Lower leg skin (tissue), 4 donors: ENCODE results near the gene ZEB1. TPM values are rescaled to one million over a fixed set of nuclear protein-coding genes. Genes with fewer than 3 reads are reported as not detected.

Experiments
- DNase-seq, 2 donors: peaks; one replicate each; pipeline ENCODE4 v3.0.0-alpha.2; 2019; ENCODE audit warnings: low spot score in 2 of 2
- H3K4me3 ChIP-seq: fragments of 200-600 bp; sonication (generic); 2 replicates; pipeline ENCODE4 v1.5.1; 2017; ENCODE audit warnings: mild to moderate bottlenecking, low read depth; ENCODE audit not compliant: poor library complexity, severe bottlenecking
- POLR2A ChIP-seq, 2 donors: fragments of 450-650 bp; IDR thresholded peaks; one replicate each; pipeline ENCODE4 v1.6.1; 2016 to 2017; ENCODE audit warnings: antibody characterized with exemption in 2 of 2, mild to moderate bottlenecking in 1 of 2, moderate library complexity in 1 of 2
- WGBS, 2 donors: methylation state at CpG; one replicate each; pipeline ENCODE4 v1.1.5; 2018; 5-methylcytosine and 5-hydroxymethylcytosine counted together
- intact Hi-C: fragments of 100-400 bp; cut with DNase I; formaldehyde crosslinking; loops from one replicate; pipeline ENCODE4 v1.15.0; 2023; ENCODE audit warnings: low total_unique reads
- total RNA-seq, 4 donors: library from RNA; depleted of rRNA; stranded (reverse); fragments of >200 nt; gene quantifications; one replicate each; pipeline ENCODE4 v1.1.0, GENCODE V29; 2016
- TF ChIP-seq, protein P1 (sequence below), 3 donors: fragments of 450-650 bp; IDR thresholded peaks; one replicate each; pipeline ENCODE4 v1.5.1; 2016; ENCODE audit warnings: antibody characterized with exemption in 3 of 3, mild to moderate bottlenecking in 3 of 3, moderate library complexity in 2 of 3

ZEB1 gene
- 10 to 100 TPM in 2 of 4 donors, 1 to 10 TPM in 2; 7.1 to 28.7 (median 10.6) TPM for total RNA-seq

DNA sequence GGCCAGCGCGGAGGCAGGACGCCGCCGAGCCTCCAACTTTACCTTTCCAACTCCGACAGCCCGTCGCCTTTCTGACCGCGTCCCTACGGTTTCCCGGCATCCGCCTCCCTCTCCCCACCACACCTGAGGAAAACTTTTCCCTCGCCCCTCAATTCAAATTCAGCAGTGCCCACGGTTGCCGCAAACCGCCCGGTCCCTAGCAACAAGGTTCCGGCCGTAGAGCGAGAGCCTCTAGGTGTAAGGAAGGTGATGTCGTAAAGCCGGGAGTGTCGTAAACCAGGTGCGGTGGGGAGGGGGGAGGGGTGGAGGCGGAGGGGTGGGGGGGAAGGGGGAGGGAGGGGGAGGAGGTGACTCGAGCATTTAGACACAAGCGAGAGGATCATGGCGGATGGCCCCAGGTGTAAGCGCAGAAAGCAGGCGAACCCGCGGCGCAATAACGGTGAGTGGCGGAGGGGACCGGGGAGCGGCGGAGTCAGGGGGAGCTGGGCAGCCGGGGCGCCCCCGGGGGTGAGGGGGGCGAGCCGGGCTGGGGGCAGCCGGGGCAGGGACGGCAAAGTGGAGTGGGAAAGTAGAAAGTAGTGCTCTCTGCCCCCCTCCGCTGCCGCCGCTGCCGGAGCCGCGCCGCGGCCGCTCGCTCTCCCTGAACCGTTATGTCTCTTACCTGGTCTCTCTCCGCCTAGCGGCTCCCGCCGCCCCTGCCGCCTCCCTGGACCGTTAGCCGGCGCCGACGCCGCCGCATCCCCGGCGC lies at the start of gene ZEB1:
TSS of gene ZEB1 (plus strand) at position 363 of the 748 bp plus-strand sequence. CDS start at position 382, 19 bp downstream.
- no peak for TF ChIP-seq POLR2A (IDR thresholded peaks at IDR 0.05)
- TF ChIP-seq, protein P1, sequence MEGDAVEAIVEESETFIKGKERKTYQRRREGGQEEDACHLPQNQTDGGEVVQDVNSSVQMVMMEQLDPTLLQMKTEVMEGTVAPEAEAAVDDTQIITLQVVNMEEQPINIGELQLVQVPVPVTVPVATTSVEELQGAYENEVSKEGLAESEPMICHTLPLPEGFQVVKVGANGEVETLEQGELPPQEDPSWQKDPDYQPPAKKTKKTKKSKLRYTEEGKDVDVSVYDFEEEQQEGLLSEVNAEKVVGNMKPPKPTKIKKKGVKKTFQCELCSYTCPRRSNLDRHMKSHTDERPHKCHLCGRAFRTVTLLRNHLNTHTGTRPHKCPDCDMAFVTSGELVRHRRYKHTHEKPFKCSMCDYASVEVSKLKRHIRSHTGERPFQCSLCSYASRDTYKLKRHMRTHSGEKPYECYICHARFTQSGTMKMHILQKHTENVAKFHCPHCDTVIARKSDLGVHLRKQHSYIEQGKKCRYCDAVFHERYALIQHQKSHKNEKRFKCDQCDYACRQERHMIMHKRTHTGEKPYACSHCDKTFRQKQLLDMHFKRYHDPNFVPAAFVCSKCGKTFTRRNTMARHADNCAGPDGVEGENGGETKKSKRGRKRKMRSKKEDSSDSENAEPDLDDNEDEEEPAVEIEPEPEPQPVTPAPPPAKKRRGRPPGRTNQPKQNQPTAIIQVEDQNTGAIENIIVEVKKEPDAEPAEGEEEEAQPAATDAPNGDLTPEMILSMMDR (IDR thresholded peaks at IDR 0.05) = no peak
- peak; percentile 84 to 95 for DNase-seq
- 0 to 1% methylated on average over 31 to 69 of the region's 71 CpGs for WGBS, 2 donors
- peak within 1 kb of the TSS; percentile 91 for H3K4me3 ChIP-seq
- intact Hi-C loops = no loop called here

DNA sequence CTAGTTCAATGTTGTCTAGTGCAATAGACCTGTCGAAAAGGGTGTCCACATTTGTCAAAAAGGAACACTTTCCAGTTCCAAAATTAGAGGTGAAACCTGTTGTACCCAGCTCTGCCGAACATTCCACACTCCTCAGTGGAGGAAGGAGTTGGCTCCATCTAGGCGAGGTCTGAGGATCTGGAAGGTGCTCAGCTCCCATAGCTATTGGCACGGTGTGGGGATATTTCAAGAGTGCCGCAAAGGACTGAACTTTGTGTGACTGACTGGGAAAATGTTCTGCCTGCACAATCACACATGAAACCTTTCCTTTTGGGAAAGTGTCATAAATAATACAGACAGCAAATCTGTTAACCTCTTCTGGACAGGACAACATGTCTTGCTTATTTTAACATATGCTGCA lies 48.1 kb upstream of the ZEB1 start:
- no peak for DNase-seq
- WGBS, 2 donors = 91% methylated on average over 5 of the region's 5 CpGs
- no peak overlapping the region for H3K4me3 ChIP-seq
- no peak for TF ChIP-seq POLR2A (IDR thresholded peaks at IDR 0.05)
- TF ChIP-seq, protein P1 (IDR thresholded peaks at IDR 0.05) = no peak
- intact Hi-C loops = no loop called here

DNA sequence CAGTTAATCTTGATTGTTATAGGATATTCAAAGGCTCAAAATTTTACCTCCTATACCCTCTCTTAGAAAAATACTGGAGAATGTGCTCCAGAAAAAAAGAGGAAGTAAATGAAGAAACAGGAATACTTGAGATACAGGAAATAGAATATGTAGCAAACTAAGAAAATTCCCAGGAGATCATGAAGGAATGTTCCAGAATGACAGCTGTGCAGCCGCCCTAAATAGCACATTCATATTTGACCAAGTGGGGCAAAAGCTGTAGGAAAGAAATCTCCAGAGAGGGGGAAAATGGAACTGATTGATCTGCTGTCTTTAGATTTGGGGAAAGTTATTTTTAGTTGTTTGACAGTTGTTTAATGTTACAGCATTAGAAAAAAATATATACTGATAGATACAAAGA lies 46.2 kb upstream of the ZEB1 start:
- intact Hi-C loops = no loop called here
- DNase-seq = no peak
- no peak for TF ChIP-seq POLR2A (IDR thresholded peaks at IDR 0.05)
- TF ChIP-seq, protein P1 (IDR thresholded peaks at IDR 0.05) = no peak
- H3K4me3 ChIP-seq = no peak overlapping the region
- 60 to 83% methylated on average over 1 of the region's 1 CpG for WGBS, 2 donors

DNA sequence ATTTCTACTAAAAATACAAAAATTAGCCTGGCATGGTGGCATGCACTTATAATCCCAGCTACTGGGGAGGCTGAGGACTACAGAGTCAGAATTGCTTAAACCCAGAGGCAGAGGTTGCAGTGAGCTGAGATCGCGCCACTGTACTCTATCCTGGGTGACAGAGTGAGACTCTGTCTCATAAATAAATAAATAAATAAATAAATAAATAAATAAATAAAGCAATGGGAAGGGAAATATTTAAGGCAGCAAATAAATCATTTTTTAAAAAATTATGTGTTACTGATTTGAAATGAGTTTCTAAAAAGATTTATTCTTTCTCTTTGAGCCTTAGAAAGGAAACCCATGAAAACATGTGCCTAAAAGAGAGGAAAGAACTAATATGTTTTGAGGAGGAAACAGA lies 45.2 kb upstream of the ZEB1 start:
- TF ChIP-seq POLR2A (IDR thresholded peaks at IDR 0.05) = no peak
- TF ChIP-seq, protein P1 (IDR thresholded peaks at IDR 0.05) = no peak
- DNase-seq = no peak
- 97 to 100% methylated on average over 2 of the region's 2 CpGs for WGBS, 2 donors
- no peak overlapping the region for H3K4me3 ChIP-seq
- intact Hi-C loops = no loop called here

DNA sequence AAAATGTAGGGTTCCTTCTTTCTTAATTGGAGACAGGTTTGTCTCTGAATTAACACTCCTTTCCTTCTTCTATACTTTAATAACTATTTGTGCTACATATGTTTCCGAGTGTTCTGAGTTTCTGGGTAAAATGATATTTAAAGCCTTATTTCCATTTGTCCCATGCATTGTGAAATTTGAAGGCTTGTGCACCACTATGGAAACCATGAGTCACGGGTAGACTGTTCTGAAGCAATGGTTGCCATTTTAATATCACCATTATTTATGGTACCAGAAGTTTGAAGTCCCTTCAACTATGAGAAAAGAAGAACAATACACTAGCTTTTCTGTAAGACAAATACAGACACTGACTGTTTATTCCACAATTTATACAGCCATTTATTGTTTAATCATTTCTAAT lies 44.7 kb upstream of the ZEB1 start:
- TF ChIP-seq, protein P1 (IDR thresholded peaks at IDR 0.05) = no peak
- TF ChIP-seq POLR2A (IDR thresholded peaks at IDR 0.05) = no peak
- H3K4me3 ChIP-seq = no peak overlapping the region
- intact Hi-C loops = no loop called here
- DNase-seq = no peak
- WGBS, 2 donors = 80 to 88% methylated on average over 2 of the region's 2 CpGs
